Measurements from ENCODE around the gene SUN2. TPM values are rescaled to one million over a fixed set of nuclear protein-coding genes. Genes with fewer than 3 reads are reported as not detected.

The SUN2 gene
- total and polyA plus RNA-seq, 2 of the 13 experiments (the other 11 are each of a cell fraction or from before 2014, with no cell fraction given), result 45.6 to 56.6 TPM

- Histone ChIP-seq H3K4me3 (replicated peaks in 1 of 3; ENCODE audit: insufficient read depth in 1 of 3, low read depth in 2 of 3, low read length in 3 of 3) (no peak overlapping the region), H4K20me1 (ENCODE audit: insufficient read depth, low read length) (peaks cover 11% of the 10 kb centered on the region; the same call in 1 of the 2 replicates), H3K27me3 (ENCODE audit: control insufficient read depth in 1 of 2, insufficient read depth in 2 of 2, low read length in 2 of 2) (no peaks in the 10 kb centered on the region; a peak in 1 of 5 replicates), H3K27ac (ENCODE audit: extremely low read length, insufficient read depth, low read length) (no peak overlapping the region), H3K4me2 (ENCODE audit: low read depth, low read length) (no peak overlapping the region), H3K36me3 (replicated peaks in 1 of 2; ENCODE audit: control insufficient read depth in 1 of 2, insufficient read depth in 2 of 2, low read length in 2 of 2) (peaks cover 26 to 52% of the 10 kb centered on the region in 2 experiments), H3K9ac (ENCODE audit: insufficient read depth, low read depth, low read length) (no peak overlapping the region), H3K79me2 (ENCODE audit: insufficient read depth, low read length) (no peaks in the 10 kb centered on the region), H3K4me1 (ENCODE audit: insufficient read depth, low read length) (peaks cover 22% of the 10 kb centered on the region), H3K9me3 (ENCODE audit: low read length) (no peaks in the 10 kb centered on the region), H2AFZ (ENCODE audit: low read length) (no peak overlapping the region)
- TF ChIP-seq ARNTL (CRISPR knock-in tag; IDR thresholded peaks at IDR 0.05) (no peak), ZSCAN31 (CRISPR knock-in tag; IDR thresholded peaks at IDR 0.05; ENCODE audit: low read depth) (0 out of 2 replicates have a peak, but pooled peaks have one; percentile 44), ZNF224 (CRISPR knock-in tag; IDR thresholded peaks at IDR 0.05) (no peak), PATZ1 (CRISPR knock-in tag; IDR thresholded peaks at IDR 0.05) (0 out of 2 replicates have a peak, but pooled peaks have one; percentile 17), POLR2A (IDR thresholded peaks at IDR 0.05; ENCODE audit: insufficient read depth in 1 of 2, low read depth in 2 of 2, low read length in 2 of 2) (peak in 1 of 2 experiments; percentile 24; a peak in 1 of 4 replicates), ZNF660 (CRISPR knock-in tag; IDR thresholded peaks at IDR 0.05; ENCODE audit: borderline replicate concordance, low read depth) (no peak), POLR2G (IDR thresholded peaks at IDR 0.05; ENCODE audit: low read depth, low read length) (peak; percentile 38; the same call in 1 of the 2 replicates), ZNF839 (CRISPR knock-in tag; IDR thresholded peaks at IDR 0.05; ENCODE audit: borderline replicate concordance) (no peak), AGO2 (optimal IDR thresholded peaks at IDR 0.05; ENCODE audit: low read depth, low read length) (peak; percentile 37), ZNF691 (CRISPR knock-in tag; IDR thresholded peaks at IDR 0.05; ENCODE audit: borderline replicate concordance, low read depth) (no peak), AKAP8 (CRISPR knock-in tag; IDR thresholded peaks at IDR 0.05) (peak; percentile 74; the same call in 1 of the 2 replicates), ZNF292 (CRISPR knock-in tag; IDR thresholded peaks at IDR 0.05; ENCODE audit: borderline replicate concordance, low read depth) (no peak), KDM2A (CRISPR knock-in tag; IDR thresholded peaks at IDR 0.05; ENCODE audit: borderline replicate concordance, low read depth) (no peak), RBM22 (optimal IDR thresholded peaks at IDR 0.05; ENCODE audit: low read length) (peak; percentile 92), RAD21 (CRISPR knock-in tag; IDR thresholded peaks at IDR 0.05) (peak; percentile 47), KDM5A (IDR thresholded peaks at IDR 0.05; ENCODE audit: borderline replicate concordance, low read length) (no peak), ZNF598 (CRISPR knock-in tag; IDR thresholded peaks at IDR 0.05; ENCODE audit: borderline replicate concordance) (no peak), STAG1 (CRISPR knock-in tag; IDR thresholded peaks at IDR 0.05) (peak; percentile 66), CTCF (CRISPR knock-in tag; IDR thresholded peaks at IDR 0.05) (peak; percentile 82), POLR2AphosphoS5 (IDR thresholded peaks at IDR 0.05; ENCODE audit: low read depth, low read length) (0 out of 2 replicates have a peak, but pooled peaks have one; percentile 17), SMC3 (IDR thresholded peaks at IDR 0.05; ENCODE audit: low read length) (peak; percentile 13; the same call in 1 of the 2 replicates), PAF1 (CRISPR knock-in tag; IDR thresholded peaks at IDR 0.05) (peak; percentile 76; the same call in 1 of the 2 replicates)
- CTCF ChIA-PET (ENCODE audit: low intra/inter-chr PET ratio, low total read pairs), result interaction anchor here (1.2 to 2.4 kb wide), 2 partner anchors 33 to 135 kb away, joined by 3 to 9 read pairs; no protein-coding TSS in a partner anchor
- DNase-seq (ENCODE audit: low spot score) (peak; percentile 16), ATAC-seq (peak; percentile 68), FAIRE-seq (peak; percentile 36)
- POLR2A ChIA-PET, result interaction anchor here (0.8 to 3.4 kb wide), 5 partner anchors 13 to 33 kb away, joined by 3 to 22 read pairs (median 4); no protein-coding TSS in a partner anchor
- intact Hi-C loops (cut with micrococcal nuclease; ENCODE audit: unreplicated experiment), result loop anchor here (1.0 kb wide), 1 partner anchor 33 kb away; no protein-coding TSS in a partner anchor
- in situ Hi-C loops (cut with HindIII; ENCODE audit: extremely low pct_ligation_motif_present, low pct_unique_long_range_greater_than_20kb), result no loop called here
- no TSS peak for BruUV-seq (replicated peaks)
- WGBS (ENCODE audit: low lambda C conversion rate), result 71% methylated on average over 4 of the region's 4 CpGs
Measured at GRCh38 chr22:38733329-38733723, 22.5 kb downstream of the SUN2 start.

Data from HepG2 (cell line).